ENCODE measurements around the gene OPRM1.

DNA sequence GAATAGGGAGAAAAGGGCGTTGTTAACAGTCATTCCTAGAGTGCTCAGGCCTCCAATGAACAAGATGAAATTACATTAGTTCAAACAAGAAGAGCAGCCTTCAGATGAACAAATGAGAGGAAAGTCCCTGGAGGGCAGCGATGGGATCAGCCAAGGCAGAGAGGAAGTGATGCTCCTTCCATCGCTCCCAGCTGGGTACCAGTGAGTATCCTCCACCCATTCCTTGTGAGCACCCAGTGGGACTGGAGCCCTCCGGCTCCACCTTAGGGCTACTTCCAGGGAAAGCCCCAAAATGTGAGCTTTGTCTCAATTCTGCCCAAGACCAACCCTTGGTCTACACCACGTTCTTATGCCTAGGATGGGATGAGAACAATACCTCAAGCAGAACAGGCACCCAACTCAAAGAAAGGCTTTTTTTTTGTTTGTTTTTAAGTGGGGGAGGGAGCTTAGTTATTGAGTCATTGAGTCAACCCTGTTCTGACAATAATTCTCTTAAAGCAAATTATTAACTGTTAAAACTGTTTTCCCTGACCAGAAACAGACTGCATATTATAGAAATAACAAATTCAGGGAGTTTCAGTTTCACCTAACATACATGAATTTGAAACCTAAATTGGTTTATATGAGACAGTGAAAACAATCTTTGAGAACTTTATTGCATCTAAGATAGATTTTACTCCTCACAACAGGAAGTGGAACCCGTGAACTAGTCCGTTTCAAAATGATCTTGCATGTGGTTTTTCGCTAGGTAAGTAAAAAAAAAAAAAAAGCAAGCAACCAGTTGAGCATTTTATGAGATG lies 210.7 kb downstream of the OPRM1 start:
- TF ChIP-seq, protein P1, sequence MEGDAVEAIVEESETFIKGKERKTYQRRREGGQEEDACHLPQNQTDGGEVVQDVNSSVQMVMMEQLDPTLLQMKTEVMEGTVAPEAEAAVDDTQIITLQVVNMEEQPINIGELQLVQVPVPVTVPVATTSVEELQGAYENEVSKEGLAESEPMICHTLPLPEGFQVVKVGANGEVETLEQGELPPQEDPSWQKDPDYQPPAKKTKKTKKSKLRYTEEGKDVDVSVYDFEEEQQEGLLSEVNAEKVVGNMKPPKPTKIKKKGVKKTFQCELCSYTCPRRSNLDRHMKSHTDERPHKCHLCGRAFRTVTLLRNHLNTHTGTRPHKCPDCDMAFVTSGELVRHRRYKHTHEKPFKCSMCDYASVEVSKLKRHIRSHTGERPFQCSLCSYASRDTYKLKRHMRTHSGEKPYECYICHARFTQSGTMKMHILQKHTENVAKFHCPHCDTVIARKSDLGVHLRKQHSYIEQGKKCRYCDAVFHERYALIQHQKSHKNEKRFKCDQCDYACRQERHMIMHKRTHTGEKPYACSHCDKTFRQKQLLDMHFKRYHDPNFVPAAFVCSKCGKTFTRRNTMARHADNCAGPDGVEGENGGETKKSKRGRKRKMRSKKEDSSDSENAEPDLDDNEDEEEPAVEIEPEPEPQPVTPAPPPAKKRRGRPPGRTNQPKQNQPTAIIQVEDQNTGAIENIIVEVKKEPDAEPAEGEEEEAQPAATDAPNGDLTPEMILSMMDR (IDR thresholded peaks at IDR 0.05; ENCODE audit: low read depth, low read length), result no peak
- no peak for TF ChIP-seq EZH2phosphoT487 (IDR thresholded peaks at IDR 0.05; ENCODE audit: low read depth)

All from OCI-LY3 (cell line).